ENCODE data around the gene KCNK3.

DNA sequence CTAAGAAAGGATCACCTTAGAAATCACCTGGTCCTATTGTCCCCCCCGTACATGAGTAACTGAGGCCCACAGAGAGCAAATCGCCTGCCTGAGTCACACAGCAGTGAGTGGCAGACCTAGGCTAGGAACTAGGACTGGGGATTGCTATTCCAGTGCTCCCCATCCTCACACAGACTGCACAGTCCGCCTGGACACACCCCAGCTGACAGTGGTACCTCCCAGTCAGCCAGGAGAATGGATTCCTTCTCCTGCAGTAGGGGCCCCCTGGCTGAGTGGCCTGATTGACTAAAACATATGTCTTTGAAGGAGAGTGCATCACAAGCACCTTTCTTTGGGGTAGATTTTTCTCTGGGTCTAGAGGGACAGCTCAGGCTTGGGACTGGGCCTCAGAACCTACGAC, 39.2 kb downstream of the KCNK3 start:
- TF ChIP-seq, protein P1, sequence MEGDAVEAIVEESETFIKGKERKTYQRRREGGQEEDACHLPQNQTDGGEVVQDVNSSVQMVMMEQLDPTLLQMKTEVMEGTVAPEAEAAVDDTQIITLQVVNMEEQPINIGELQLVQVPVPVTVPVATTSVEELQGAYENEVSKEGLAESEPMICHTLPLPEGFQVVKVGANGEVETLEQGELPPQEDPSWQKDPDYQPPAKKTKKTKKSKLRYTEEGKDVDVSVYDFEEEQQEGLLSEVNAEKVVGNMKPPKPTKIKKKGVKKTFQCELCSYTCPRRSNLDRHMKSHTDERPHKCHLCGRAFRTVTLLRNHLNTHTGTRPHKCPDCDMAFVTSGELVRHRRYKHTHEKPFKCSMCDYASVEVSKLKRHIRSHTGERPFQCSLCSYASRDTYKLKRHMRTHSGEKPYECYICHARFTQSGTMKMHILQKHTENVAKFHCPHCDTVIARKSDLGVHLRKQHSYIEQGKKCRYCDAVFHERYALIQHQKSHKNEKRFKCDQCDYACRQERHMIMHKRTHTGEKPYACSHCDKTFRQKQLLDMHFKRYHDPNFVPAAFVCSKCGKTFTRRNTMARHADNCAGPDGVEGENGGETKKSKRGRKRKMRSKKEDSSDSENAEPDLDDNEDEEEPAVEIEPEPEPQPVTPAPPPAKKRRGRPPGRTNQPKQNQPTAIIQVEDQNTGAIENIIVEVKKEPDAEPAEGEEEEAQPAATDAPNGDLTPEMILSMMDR (IDR thresholded peaks at IDR 0.05): no peak
- no peak for TF ChIP-seq ZFX (IDR thresholded peaks at IDR 0.05; ENCODE audit: borderline replicate concordance)
